Ishikawa (cell line): ENCODE data around the gene HOXB3.

Experiments
- CEBPB ChIP-seq: IDR thresholded peaks from 2 replicates; pipeline ENCODE4 v1.6.1; 2012
- CREB1 ChIP-seq: IDR thresholded peaks from 2 replicates; pipeline ENCODE4 v1.6.1; 2012; ENCODE audit warnings: low read depth
- EGR1 ChIP-seq: IDR thresholded peaks from 2 replicates; pipeline ENCODE4 v1.6.1; 2012
- EP300 ChIP-seq: IDR thresholded peaks from 2 replicates; pipeline ENCODE4 v1.6.1; 2012; ENCODE audit warnings: borderline replicate concordance
- FOXM1 ChIP-seq: IDR thresholded peaks from 2 replicates; pipeline ENCODE4 v1.6.1; 2012; ENCODE audit warnings: low read depth, borderline replicate concordance
- NFIC ChIP-seq: IDR thresholded peaks from 2 replicates; pipeline ENCODE4 v1.6.1; 2012
- RAD21 ChIP-seq: IDR thresholded peaks from 2 replicates; pipeline ENCODE4 v1.6.1; 2012; ENCODE audit warnings: low read depth
- TAF1 ChIP-seq: IDR thresholded peaks from 2 replicates; pipeline ENCODE4 v1.6.1; 2012; ENCODE audit warnings: low read depth, mild to moderate bottlenecking
- TCF12 ChIP-seq: IDR thresholded peaks from 2 replicates; pipeline ENCODE4 v1.6.1; 2012; ENCODE audit warnings: low read depth
- TEAD4 ChIP-seq: IDR thresholded peaks from 2 replicates; pipeline ENCODE4 v1.6.1; 2012
- YY1 ChIP-seq: IDR thresholded peaks from 2 replicates; pipeline ENCODE4 v1.6.1; 2012; ENCODE audit warnings: low read depth
- ZBTB7A ChIP-seq: IDR thresholded peaks from 2 replicates; pipeline ENCODE4 v1.6.1; 2012; ENCODE audit warnings: low read depth
- TF ChIP-seq, protein P1 (sequence below): IDR thresholded peaks from 2 replicates; pipeline ENCODE4 v1.6.1; 2012; ENCODE audit warnings: low read depth, mild to moderate bottlenecking
- TF ChIP-seq, protein P2 (sequence below): IDR thresholded peaks from 2 replicates; pipeline ENCODE4 v1.6.1; 2012
- TF ChIP-seq, protein P3 (sequence below): IDR thresholded peaks from 2 replicates; pipeline ENCODE4 v1.6.1; 2012

The HOXB3 gene

DNA sequence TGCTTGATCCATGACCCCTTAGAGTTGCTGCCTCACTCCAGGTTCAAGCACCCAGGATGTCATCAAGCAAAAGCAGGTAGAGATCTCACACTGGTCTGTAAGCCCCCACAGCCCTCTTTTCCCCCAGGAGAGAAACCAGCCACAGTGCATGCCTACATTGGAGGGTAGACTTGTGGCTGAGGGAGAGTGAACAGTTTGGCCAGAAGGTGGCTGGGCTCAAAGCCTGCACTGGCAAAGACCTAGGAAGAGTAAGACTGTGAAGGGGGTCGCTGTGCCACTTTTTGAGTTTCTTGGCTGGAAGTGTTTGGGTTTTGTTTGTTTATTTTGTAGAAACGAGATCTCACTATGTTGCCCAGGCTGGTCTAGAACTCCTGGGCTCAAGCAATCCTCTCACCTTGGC is 87.7 kb downstream of the HOXB3 start:
- TF ChIP-seq TAF1, result no peak
- no peak for TF ChIP-seq FOXM1
- TF ChIP-seq TCF12, result no peak
- TF ChIP-seq EP300, result no peak
- no peak for TF ChIP-seq ZBTB7A

DNA sequence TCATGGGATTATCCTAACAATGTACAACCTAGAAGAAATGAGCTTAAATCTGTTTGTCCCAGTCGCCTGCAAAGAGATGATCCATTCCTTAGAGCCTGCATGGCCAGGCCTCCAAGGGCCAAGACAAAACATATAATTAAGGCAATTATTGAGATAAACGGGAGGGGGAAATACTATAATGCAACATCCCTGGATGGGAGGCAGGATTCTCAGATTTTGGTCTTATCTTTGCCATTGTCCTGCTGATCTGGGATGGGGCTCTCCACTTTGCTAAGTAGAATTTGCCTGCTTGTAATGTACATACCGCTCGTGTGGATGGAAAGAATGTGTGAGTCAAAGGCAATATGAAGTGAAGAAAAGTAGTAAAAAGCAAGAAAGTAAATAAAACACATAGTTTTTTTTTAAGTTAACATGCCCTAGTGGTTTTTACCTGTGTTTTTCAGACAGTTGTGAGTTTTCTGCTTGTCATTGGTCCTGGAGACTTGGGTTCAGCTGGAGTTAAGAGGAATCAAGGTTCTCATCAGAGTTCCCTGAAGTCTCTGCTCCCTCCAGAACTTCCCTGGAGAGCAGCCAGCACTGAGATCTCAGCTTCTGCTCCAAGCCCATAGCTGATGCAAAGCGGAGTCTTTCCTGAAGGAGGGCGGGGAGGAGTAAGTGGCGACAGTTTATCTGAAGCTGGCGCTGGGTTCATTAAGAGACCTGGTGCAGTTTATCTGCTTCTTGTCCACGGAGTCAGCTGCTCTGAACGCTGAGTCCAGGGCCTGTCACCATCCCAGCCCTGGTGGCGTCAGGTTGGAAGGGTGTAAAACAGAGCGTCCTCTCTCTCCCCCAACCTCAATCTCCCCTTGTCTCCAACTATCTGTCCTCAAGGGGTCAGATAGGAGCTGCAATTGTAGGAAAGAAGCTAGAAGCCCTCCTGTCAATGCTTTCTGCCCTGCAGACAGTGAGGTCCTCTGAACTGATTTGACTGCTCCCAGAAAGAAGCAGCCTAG is 89.3 kb downstream of the HOXB3 start:
- TF ChIP-seq, protein P1, sequence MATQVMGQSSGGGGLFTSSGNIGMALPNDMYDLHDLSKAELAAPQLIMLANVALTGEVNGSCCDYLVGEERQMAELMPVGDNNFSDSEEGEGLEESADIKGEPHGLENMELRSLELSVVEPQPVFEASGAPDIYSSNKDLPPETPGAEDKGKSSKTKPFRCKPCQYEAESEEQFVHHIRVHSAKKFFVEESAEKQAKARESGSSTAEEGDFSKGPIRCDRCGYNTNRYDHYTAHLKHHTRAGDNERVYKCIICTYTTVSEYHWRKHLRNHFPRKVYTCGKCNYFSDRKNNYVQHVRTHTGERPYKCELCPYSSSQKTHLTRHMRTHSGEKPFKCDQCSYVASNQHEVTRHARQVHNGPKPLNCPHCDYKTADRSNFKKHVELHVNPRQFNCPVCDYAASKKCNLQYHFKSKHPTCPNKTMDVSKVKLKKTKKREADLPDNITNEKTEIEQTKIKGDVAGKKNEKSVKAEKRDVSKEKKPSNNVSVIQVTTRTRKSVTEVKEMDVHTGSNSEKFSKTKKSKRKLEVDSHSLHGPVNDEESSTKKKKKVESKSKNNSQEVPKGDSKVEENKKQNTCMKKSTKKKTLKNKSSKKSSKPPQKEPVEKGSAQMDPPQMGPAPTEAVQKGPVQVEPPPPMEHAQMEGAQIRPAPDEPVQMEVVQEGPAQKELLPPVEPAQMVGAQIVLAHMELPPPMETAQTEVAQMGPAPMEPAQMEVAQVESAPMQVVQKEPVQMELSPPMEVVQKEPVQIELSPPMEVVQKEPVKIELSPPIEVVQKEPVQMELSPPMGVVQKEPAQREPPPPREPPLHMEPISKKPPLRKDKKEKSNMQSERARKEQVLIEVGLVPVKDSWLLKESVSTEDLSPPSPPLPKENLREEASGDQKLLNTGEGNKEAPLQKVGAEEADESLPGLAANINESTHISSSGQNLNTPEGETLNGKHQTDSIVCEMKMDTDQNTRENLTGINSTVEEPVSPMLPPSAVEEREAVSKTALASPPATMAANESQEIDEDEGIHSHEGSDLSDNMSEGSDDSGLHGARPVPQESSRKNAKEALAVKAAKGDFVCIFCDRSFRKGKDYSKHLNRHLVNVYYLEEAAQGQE, result no peak
- no peak for TF ChIP-seq TCF12

DNA sequence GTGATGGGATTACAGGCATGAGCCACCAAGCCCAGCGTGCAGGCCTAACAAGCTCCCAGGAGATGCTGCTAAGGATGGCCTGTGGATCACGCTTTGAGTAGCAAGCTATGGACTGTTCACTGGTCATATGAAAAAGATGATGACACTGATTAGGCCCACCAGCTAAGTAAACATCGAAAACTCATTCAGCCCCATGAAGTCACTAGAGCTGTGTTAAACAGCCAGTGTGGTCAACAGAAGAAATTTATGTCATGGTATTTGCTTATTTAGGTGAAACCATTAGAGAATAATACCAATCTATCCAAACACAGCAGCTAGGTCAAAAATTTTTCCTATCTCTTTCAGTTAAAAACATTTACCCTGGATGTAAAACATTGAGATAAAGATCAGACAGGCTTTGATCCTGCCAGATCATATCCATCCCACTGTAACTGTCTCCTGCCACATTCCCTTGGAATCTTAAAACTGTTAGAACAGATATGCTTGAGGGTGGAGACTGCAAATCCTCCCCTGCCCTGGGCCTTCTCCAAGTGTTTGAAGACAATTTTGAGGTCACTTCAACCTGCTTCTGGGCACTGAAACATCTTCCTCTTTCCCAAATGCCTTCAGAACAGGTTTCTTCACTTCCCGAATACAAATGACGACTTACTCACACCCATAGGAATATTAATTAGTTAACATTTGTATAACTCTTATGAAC is 90.2 kb downstream of the HOXB3 start:
- TF ChIP-seq TCF12 (no peak), CREB1 (no peak), YY1 (no peak), CEBPB (no peak), FOXM1 (no peak), TEAD4 (no peak), TAF1 (no peak), EGR1 (no peak), NFIC (no peak), RAD21 (no peak), ZBTB7A (no peak), EP300 (no peak)
- TF ChIP-seq, protein P1, result no peak
- TF ChIP-seq, protein P2, sequence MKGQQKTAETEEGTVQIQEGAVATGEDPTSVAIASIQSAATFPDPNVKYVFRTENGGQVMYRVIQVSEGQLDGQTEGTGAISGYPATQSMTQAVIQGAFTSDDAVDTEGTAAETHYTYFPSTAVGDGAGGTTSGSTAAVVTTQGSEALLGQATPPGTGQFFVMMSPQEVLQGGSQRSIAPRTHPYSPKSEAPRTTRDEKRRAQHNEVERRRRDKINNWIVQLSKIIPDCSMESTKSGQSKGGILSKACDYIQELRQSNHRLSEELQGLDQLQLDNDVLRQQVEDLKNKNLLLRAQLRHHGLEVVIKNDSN, result no peak
- TF ChIP-seq, protein P3, sequence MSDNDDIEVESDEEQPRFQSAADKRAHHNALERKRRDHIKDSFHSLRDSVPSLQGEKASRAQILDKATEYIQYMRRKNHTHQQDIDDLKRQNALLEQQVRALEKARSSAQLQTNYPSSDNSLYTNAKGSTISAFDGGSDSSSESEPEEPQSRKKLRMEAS, result no peak

DNA sequence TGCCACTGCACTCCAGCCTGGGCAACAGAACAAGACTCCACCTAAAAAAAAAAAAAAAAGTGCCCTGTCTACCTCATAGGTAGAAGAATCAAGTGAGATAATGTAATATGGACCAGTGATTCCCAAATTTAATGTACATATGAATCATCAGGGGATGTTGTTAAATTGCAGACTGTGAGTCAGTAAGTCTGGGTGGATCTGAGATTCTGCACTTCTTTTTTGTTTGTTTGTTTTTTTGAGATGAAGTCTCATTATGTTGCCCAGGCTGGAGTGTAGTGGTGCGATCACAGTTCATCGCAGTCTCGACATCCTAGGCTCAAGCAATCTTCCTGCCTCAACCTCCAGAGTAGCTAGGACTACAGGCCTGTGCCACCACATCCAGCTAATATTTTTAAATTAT is 90.8 kb downstream of the HOXB3 start:
- no peak for TF ChIP-seq ZBTB7A
